ENCODE measurements around the gene RAB40AL.

Gene RAB40AL

GRCh38 chrX:102985192-102985591 is 48.1 kb downstream of the RAB40AL start:
- no peak for DNase-seq

Data from NCI-H2171 (cell line).